Duodenal mucosa (tissue), 2 donors: Measurements from ENCODE around the gene GRID1.
A peak's percentile ranks its signal among the peaks of the same experiment; 100 is the strongest.

Experiments
- H3K27ac ChIP-seq: one replicate; pipeline ENCODE4 v1.7.0; 2013; ENCODE audit warnings: low read depth, low read length
- H3K27me3 ChIP-seq, 2 donors: one replicate each; pipeline ENCODE4 v1.7.0; 2013; ENCODE audit warnings: low read length in 2 of 2, control low read depth in 1 of 2; ENCODE audit not compliant: insufficient read depth in 2 of 2, control insufficient read depth in 1 of 2
- H3K36me3 ChIP-seq, 2 donors: one replicate each; pipeline ENCODE4 v1.7.0; 2013; ENCODE audit warnings: low read length in 2 of 2, control low read depth in 1 of 2; ENCODE audit not compliant: insufficient read depth in 2 of 2, control insufficient read depth in 1 of 2
- H3K4me1 ChIP-seq, 2 donors: one replicate each; pipeline ENCODE4 v1.7.0; 2013; ENCODE audit warnings: low read length in 2 of 2, control low read depth in 1 of 2; ENCODE audit not compliant: insufficient read depth in 2 of 2, control insufficient read depth in 1 of 2
- H3K4me3 ChIP-seq, 2 donors: one replicate each; pipeline ENCODE4 v1.7.0; 2013; ENCODE audit warnings: low read length in 2 of 2, low read depth in 1 of 2
- H3K9ac ChIP-seq, 2 donors: one replicate each; pipeline ENCODE4 v1.7.0; 2013; ENCODE audit warnings: low read length in 2 of 2, low read depth in 1 of 2
- H3K9me3 ChIP-seq, 2 donors: one replicate each; pipeline ENCODE4 v1.7.0; 2013; ENCODE audit warnings: low read length in 2 of 2, control low read depth in 1 of 2; ENCODE audit not compliant: control insufficient read depth in 1 of 2

GRID1 gene

GRCh38 chr10:85781404-85781803 is 585.2 kb downstream of the GRID1 start:
- no peaks in the 10 kb centered on the region for H3K9me3 ChIP-seq
- H3K4me1 ChIP-seq: no peaks in the 10 kb centered on the region
- no peaks in the 10 kb centered on the region for H3K27me3 ChIP-seq
- no peak overlapping the region for H3K9ac ChIP-seq
- no peak overlapping the region for H3K27ac ChIP-seq
- H3K4me3 ChIP-seq: no peak overlapping the region
- no peaks in the 10 kb centered on the region for H3K36me3 ChIP-seq

DNA sequence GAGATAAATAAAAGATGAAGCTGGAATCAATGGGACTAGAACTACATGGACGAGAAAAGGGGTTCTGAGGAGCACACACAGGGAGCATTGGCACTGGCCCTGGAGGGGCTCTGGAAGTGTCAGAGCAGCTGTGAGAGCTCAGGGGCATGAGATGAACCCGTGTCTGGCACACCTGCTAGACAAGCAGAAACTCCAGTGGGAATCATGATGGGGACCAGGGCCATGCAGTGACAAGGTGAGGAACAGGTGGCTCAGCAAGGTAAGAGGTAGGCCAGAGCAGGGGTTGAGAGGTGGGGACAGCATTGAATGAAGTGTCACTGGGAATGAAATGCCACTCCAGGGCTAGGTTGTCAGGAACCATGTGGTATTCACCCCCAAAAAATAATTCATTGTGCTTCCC is 588.5 kb downstream of the GRID1 start:
- no peaks in the 10 kb centered on the region for H3K9me3 ChIP-seq
- no peaks in the 10 kb centered on the region for H3K36me3 ChIP-seq
- H3K27ac ChIP-seq: no peak overlapping the region
- no peak overlapping the region for H3K4me3 ChIP-seq
- no peaks in the 10 kb centered on the region for H3K4me1 ChIP-seq
- H3K9ac ChIP-seq: no peak overlapping the region
- H3K27me3 ChIP-seq: no peaks in the 10 kb centered on the region

GRCh38 chr10:85767891-85768290 is 598.7 kb downstream of the GRID1 start:
- Histone ChIP-seq H3K4me1 (no peaks in the 10 kb centered on the region), H3K36me3 (no peaks in the 10 kb centered on the region), H3K9ac (no peak overlapping the region), H3K9me3 (no peaks in the 10 kb centered on the region), H3K27ac (no peak overlapping the region), H3K4me3 (no peak overlapping the region), H3K27me3 (no peaks in the 10 kb centered on the region)

DNA sequence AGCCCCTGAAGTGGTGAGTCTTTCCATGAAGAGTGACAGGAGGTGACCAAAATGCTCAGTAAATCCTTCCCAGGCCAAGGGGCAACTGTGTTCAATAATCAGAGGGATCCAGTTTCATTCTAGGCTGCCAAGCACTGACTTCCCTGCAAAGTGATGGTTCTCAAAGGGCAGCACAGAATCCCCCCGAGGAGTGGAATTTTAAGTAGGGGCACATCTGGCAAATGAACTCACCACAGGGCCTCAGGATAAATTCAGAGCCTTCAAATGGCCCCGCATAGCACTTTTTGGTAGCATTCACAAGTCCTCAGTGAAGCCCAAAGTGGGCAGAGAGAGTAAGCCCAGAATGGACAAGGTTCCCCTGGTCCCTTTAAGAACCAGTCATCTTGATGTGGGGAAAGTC is 602.5 kb downstream of the GRID1 start:
- Histone ChIP-seq H3K4me1 (no peaks in the 10 kb centered on the region), H3K9ac (no peak overlapping the region), H3K9me3 (no peaks in the 10 kb centered on the region), H3K27me3 (no peaks in the 10 kb centered on the region), H3K4me3 (no peak overlapping the region), H3K36me3 (no peaks in the 10 kb centered on the region), H3K27ac (no peak overlapping the region)

DNA sequence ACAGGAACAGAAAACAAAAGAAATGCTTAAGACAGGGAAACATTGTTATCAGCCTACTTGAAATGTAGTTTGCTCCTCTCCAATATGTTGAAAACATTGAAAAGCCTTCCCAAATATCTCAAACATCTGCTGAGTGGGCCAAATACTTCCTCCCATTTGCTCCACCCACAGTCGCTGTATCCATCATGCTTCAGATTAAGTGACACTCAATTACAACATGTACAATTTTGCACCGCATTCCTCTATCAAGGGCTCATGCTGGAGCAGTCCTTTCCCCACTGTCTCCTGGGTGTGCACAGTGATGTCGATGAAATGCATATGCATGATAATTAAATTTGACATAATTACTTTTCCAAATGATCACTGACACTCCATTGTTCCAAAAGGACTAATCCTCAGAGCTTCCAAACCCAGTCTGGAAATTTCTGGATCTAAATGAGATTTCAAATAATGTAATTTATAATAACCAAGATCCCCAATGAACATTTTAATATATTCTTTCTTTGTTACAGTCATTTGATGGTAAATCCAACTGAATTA is 604.6 kb downstream of the GRID1 start:
- Histone ChIP-seq H3K9me3 (no peaks in the 10 kb centered on the region), H3K36me3 (no peaks in the 10 kb centered on the region), H3K4me3 (no peak overlapping the region), H3K4me1 (no peaks in the 10 kb centered on the region), H3K27me3 (no peaks in the 10 kb centered on the region), H3K27ac (no peak overlapping the region), H3K9ac (no peak overlapping the region)

DNA sequence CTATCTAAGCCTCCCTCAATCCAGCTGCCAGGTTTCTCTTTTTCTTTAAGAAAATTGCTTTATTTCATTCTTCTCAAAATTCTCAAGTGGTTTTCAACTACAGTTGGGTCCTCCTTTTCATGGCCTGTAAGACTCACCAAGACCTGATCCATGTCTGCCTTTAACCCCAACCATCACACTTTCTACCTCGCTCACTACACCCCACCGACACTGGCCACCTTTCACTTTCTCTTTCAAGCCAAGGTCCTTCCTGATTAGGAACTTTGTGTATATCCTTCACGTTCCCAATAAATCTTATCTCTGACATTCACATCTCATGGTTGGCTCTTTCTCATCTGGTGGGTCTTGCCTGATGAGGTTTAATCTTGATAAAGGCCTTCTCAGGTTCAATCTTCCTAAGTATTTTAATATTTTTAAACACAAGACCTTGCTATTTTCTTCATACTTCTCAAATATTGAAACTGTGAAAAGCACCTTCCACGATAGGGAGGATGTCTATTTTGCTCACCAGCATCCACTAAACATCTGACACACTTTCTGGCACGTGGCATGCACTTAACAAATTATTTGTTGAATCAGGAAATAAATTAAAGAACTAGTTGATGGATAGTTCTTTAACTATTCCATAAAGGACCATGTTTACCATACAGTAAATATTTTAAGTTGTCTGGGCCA is 624.8 kb downstream of the GRID1 start:
- H3K4me1 ChIP-seq: no peaks in the 10 kb centered on the region
- no peaks in the 10 kb centered on the region for H3K36me3 ChIP-seq
- no peak overlapping the region for H3K27ac ChIP-seq
- no peaks in the 10 kb centered on the region for H3K9me3 ChIP-seq
- peak overlapping the region in 1 of 2 donors; percentile 35 for H3K4me3 ChIP-seq
- H3K9ac ChIP-seq: no peak overlapping the region
- H3K27me3 ChIP-seq: no peaks in the 10 kb centered on the region

- no peaks in the 10 kb centered on the region for H3K27me3 ChIP-seq
- H3K4me1 ChIP-seq: no peaks in the 10 kb centered on the region
- no peak overlapping the region for H3K4me3 ChIP-seq
- H3K9ac ChIP-seq: no peak overlapping the region
- H3K36me3 ChIP-seq: no peaks in the 10 kb centered on the region
- H3K27ac ChIP-seq: no peak overlapping the region
- H3K9me3 ChIP-seq: no peaks in the 10 kb centered on the region
Observed at GRCh38 chr10:85735997-85736396, 630.6 kb downstream of the GRID1 start.

DNA sequence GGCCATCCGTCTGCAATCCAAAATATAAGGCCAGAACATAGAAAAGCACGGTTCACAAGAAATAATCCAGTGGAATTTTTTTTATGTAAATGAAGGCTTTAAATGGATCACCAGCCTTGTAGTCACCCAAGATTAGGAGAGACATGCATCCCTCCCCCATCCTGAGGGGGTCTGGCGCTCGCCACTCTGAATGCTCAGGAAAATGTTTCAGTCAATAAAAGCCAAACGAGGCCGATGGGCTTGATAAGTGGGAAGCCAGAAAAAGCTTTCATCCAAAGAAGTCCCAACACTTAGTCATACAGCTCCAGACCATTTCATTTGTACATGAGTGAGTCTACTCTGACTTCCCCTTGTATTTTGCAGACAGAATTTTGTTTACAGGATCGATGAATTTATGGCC is 631.8 kb downstream of the GRID1 start:
- no peak overlapping the region for H3K9ac ChIP-seq
- no peaks in the 10 kb centered on the region for H3K9me3 ChIP-seq
- H3K27ac ChIP-seq: no peak overlapping the region
- no peaks in the 10 kb centered on the region for H3K27me3 ChIP-seq
- no peaks in the 10 kb centered on the region for H3K4me1 ChIP-seq
- H3K4me3 ChIP-seq: no peak overlapping the region
- H3K36me3 ChIP-seq: no peaks in the 10 kb centered on the region

DNA sequence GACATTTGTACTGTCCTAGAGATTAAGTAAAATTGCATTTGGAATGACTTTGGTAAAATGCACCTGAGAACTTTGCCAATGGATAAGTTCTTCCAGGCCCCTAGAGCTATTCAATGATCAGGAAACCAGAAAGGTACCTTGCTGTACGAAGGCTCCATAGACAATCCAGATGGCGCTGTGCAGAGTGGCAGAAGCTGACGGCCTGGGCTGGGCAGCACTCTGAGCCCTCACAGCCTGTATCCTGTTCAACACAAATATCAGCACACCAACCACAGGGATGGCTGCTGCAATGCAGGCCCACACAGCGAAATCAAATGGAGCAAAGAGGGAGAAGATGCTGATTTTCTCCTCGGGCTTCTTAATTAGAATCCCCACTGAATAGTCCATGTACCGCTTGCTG is 642.4 kb downstream of the GRID1 start:
- Histone ChIP-seq H3K9ac (no peak overlapping the region), H3K27me3 (no peaks in the 10 kb centered on the region), H3K4me3 (no peak overlapping the region), H3K4me1 (no peaks in the 10 kb centered on the region), H3K27ac (no peak overlapping the region), H3K9me3 (no peaks in the 10 kb centered on the region), H3K36me3 (no peaks in the 10 kb centered on the region)

GRCh38 chr10:85720931-85721590 is 645.5 kb downstream of the GRID1 start:
- Histone ChIP-seq H3K9ac (no peak overlapping the region), H3K9me3 (no peaks in the 10 kb centered on the region), H3K4me3 (no peak overlapping the region), H3K27me3 (no peaks in the 10 kb centered on the region), H3K27ac (no peak overlapping the region), H3K4me1 (no peaks in the 10 kb centered on the region), H3K36me3 (no peaks in the 10 kb centered on the region)
